ENCODE data around the gene GINS1. TPM values are rescaled to one million over a fixed set of nuclear protein-coding genes. Genes with fewer than 3 reads are reported as not detected.

GINS1 gene
- total and polyA plus RNA-seq, 10 donors = 0.85 to 3.9 (median 2.7) TPM

DNA sequence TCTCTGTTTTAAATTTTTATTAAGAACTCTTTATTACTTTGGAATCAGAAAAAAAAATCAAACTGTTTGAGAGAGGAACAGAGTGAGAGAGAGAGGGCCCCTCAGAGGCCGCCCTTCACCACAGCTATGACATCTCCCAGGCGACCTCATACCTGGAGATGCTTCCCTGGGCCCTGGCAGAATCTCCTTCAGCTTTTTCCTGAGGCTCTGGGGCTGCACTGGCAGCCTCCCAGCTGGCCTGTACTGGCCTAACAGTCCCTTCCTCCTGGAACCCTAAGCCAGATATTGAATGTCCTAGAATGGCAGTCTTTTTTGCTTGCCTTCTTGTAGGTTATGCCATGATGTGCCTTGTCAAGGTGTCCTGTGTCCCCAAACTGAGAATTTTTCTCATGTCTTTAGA lies 30.6 kb upstream of the GINS1 start:
- TF ChIP-seq, protein P1, sequence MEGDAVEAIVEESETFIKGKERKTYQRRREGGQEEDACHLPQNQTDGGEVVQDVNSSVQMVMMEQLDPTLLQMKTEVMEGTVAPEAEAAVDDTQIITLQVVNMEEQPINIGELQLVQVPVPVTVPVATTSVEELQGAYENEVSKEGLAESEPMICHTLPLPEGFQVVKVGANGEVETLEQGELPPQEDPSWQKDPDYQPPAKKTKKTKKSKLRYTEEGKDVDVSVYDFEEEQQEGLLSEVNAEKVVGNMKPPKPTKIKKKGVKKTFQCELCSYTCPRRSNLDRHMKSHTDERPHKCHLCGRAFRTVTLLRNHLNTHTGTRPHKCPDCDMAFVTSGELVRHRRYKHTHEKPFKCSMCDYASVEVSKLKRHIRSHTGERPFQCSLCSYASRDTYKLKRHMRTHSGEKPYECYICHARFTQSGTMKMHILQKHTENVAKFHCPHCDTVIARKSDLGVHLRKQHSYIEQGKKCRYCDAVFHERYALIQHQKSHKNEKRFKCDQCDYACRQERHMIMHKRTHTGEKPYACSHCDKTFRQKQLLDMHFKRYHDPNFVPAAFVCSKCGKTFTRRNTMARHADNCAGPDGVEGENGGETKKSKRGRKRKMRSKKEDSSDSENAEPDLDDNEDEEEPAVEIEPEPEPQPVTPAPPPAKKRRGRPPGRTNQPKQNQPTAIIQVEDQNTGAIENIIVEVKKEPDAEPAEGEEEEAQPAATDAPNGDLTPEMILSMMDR (IDR thresholded peaks at IDR 0.05 in 8 of 11, conservative IDR thresholded peaks at IDR 0.05 in 3 of 11) = no peak
- TF ChIP-seq POLR2AphosphoS5 (IDR thresholded peaks at IDR 0.05) (no peak), POLR2A (IDR thresholded peaks at IDR 0.05) (no peak)
- no peak overlapping the region for H3K4me3 ChIP-seq
- peaks cover 0 to 6% (median 0%) of the 10 kb centered on the region in 8 donors for H3K9me3 ChIP-seq
- no peak for DNase-seq
- peaks cover 0 to 7% (median 0%) of the 10 kb centered on the region in 6 donors for H3K36me3 ChIP-seq
- WGBS, 5 donors = 84 to 98% (median 92%) methylated on average over 2 of the region's 2 CpGs
- intact Hi-C loops (cut with DNase I; ENCODE audit: low total_unique reads) = no loop called here
- H3K27ac ChIP-seq = no peak overlapping the region
- no peaks in the 10 kb centered on the region for H3K27me3 ChIP-seq (replicated peaks in 1 of 7)
- peaks cover 0 to 2% (median 0%) of the 10 kb centered on the region in 6 donors for H3K4me1 ChIP-seq

DNA sequence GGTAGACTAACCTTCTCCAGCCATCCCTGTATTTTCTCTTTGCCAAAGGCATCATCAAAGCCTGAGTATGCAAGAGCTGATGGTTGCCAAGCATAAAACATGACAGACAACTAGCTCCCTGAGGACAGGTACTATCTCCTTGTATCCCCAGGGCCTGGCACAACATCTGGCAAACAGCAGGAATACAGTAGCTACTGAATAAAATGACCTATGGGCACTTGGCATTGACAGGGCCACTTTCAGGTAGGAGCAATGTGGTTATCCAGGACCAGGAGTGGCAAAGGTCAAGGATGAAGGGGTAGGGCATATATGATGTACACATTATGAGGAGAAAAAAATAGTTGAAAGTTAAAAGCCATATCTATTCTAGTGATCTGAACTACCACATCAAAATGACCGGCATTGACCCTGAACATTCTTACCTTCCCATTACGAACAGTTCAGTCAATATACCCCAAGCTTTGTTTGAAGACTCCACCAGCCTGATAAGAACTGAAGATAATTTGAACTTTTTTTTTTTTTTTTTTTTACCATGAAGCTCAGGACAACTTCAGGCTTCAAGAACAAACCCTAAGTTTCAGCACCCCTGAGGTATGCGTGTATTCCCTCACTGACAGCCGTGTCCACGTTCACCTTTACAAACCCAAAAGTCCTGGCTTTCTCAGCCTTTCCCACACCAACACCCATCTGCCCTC lies 29.1 kb upstream of the GINS1 start:
- intact Hi-C loops (cut with DNase I; ENCODE audit: low total_unique reads) = no loop called here
- WGBS, 5 donors = 94 to 98% (median 96%) methylated on average over 5 of the region's 5 CpGs
- no peaks in the 10 kb centered on the region for H3K9me3 ChIP-seq
- H3K4me1 ChIP-seq = peaks cover 0 to 2% (median 0%) of the 10 kb centered on the region in 6 donors
- H3K4me3 ChIP-seq = no peak overlapping the region
- no peaks in the 10 kb centered on the region for H3K27me3 ChIP-seq (replicated peaks in 1 of 7)
- no peak for DNase-seq
- H3K36me3 ChIP-seq = peaks cover 0 to 16% (median 0%) of the 10 kb centered on the region in 6 donors
- H3K27ac ChIP-seq = no peak overlapping the region
- TF ChIP-seq POLR2A (IDR thresholded peaks at IDR 0.05) (no peak), POLR2AphosphoS5 (IDR thresholded peaks at IDR 0.05) (no peak)
- TF ChIP-seq, protein P1 (IDR thresholded peaks at IDR 0.05 in 8 of 11, conservative IDR thresholded peaks at IDR 0.05 in 3 of 11) = no peak

DNA sequence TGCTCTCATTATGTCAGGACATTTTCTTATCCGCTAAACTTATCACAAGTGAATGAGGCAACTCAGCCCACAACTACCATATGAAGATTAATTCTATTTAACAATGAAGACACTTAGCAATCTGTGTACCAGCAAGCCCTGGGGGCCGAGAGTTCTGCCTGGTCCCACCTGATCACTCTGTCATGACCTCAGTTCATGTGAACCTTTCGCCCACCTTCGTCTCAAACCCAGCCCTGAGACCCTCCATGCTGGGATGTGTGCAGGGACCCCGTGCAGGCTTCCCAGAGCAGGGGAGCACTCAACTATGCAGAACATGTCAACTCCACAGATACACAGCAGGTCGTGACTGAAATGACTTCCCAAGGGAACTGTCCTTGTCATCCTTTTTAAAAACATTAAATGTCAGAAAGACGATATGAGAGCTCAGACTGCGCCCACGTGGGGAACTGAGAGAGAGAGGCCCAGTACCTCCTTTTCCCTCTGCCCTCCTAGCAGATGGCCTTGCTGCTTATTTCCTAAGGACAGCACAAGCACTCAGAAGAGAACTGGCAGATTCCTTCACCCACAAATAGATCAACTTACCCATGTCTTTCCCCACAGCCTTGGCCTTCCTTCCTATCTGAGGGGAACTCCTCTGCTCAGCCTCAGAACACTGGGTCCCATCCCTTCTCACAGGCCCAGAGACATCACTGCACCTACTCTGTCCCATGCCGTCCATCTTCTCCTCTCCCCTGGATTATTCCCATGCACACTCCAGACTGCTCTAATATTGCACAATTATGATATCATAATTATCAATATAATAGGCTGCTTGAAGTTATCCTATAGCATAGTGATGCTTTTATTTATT lies 28.4 kb upstream of the GINS1 start:
- no peak overlapping the region for H3K4me3 ChIP-seq
- H3K4me1 ChIP-seq = peaks cover 0 to 2% (median 0%) of the 10 kb centered on the region in 6 donors
- H3K36me3 ChIP-seq = peaks cover 0 to 16% (median 0%) of the 10 kb centered on the region in 6 donors
- WGBS, 5 donors = 85 to 92% (median 90%) methylated on average over 10 of the region's 10 CpGs
- no peak overlapping the region for H3K27ac ChIP-seq
- no peaks in the 10 kb centered on the region for H3K9me3 ChIP-seq
- intact Hi-C loops (cut with DNase I; ENCODE audit: low total_unique reads) = no loop called here
- H3K27me3 ChIP-seq (replicated peaks in 1 of 7) = no peaks in the 10 kb centered on the region
- DNase-seq = no peak
- no peak for TF ChIP-seq POLR2AphosphoS5 (IDR thresholded peaks at IDR 0.05)
- TF ChIP-seq, protein P1 (IDR thresholded peaks at IDR 0.05 in 8 of 11, conservative IDR thresholded peaks at IDR 0.05 in 3 of 11) = no peak
- TF ChIP-seq POLR2A (IDR thresholded peaks at IDR 0.05) = no peak
